OCI-LY1 (cell line): ENCODE measurements around the gene IGFBP5.

Experiments
- H2AFZ ChIP-seq: fragments of 200-600 bp; sonication (generic), shearing (Covaris generic); 2 replicates; pipeline ENCODE4 v1.6.0; 2014; ENCODE audit warnings: antibody characterized with exemption, mild to moderate bottlenecking, low read length
- H3F3A ChIP-seq: fragments of 200-600 bp; sonication (generic), shearing (Covaris generic); 2 replicates; pipeline ENCODE4 v1.6.0; 2014; ENCODE audit warnings: mild to moderate bottlenecking, antibody characterized with exemption, low read length, moderate library complexity; ENCODE audit not compliant: insufficient read depth
- H3K27ac ChIP-seq: fragments of 200-600 bp; sonication (generic); 2 replicates; pipeline ENCODE4 v1.5.1; 2014; ENCODE audit warnings: low read length, mixed run types, mild to moderate bottlenecking, low read depth; ENCODE audit not compliant: poor library complexity, severe bottlenecking
- H3K27me3 ChIP-seq: fragments of 200-600 bp; sonication (generic); 2 replicates; pipeline ENCODE4 v1.6.0; 2014; ENCODE audit warnings: antibody characterized with exemption, mild to moderate bottlenecking, low read length, moderate library complexity; ENCODE audit not compliant: insufficient read depth
- H3K36me3 ChIP-seq: fragments of 200-600 bp; sonication (generic); 2 replicates; pipeline ENCODE4 v1.6.1; 2014; ENCODE audit warnings: mild to moderate bottlenecking, antibody characterized with exemption, low read length, moderate library complexity, mixed read lengths; ENCODE audit not compliant: insufficient read depth
- H3K4me1 ChIP-seq: fragments of 200-600 bp; sonication (generic); 2 replicates; pipeline ENCODE4 v1.5.1; 2014; ENCODE audit warnings: mild to moderate bottlenecking, low read length, moderate library complexity; ENCODE audit not compliant: insufficient read depth, severe bottlenecking
- H3K4me2 ChIP-seq: fragments of 200-600 bp; sonication (generic), shearing (Covaris generic); 2 replicates; pipeline ENCODE4 v1.6.1; 2014; ENCODE audit warnings: low read length
- H3K4me3 ChIP-seq: fragments of 200-600 bp; sonication (generic); 2 replicates; pipeline ENCODE4 v1.5.1; 2014; ENCODE audit warnings: low read length, low read depth, mild to moderate bottlenecking, mixed read lengths; ENCODE audit not compliant: poor library complexity, severe bottlenecking
- H3K79me2 ChIP-seq: fragments of 200-600 bp; shearing (Covaris generic); 2 replicates; pipeline ENCODE4 v1.6.1; 2016; ENCODE audit warnings: mixed run types, low read length, mixed read lengths; ENCODE audit not compliant: insufficient read depth
- H3K9ac ChIP-seq: fragments of 200-600 bp; sonication (generic), shearing (Covaris generic); 2 replicates; pipeline ENCODE4 v1.6.1; 2014; ENCODE audit warnings: mild to moderate bottlenecking, low read length, mixed read lengths
- H3K9me2 ChIP-seq: fragments of 200-600 bp; sonication (generic), shearing (Covaris generic); 2 replicates; pipeline ENCODE4 v1.6.1; 2014; ENCODE audit warnings: low read depth, mild to moderate bottlenecking, low read length, mixed read lengths
- H3K9me3 ChIP-seq: fragments of 200-600 bp; shearing (Covaris generic); 2 replicates; pipeline ENCODE4 v1.6.1; 2014; ENCODE audit warnings: low read length, mixed read lengths
- H4K20me1 ChIP-seq: fragments of 200-600 bp; sonication (generic), shearing (Covaris generic); 2 replicates; pipeline ENCODE4 v1.6.0; 2016; ENCODE audit warnings: mild to moderate bottlenecking, low read length; ENCODE audit not compliant: insufficient read depth
- EZH2 ChIP-seq: fragments of 200-600 bp; sonication (generic), shearing (Covaris generic); IDR thresholded peaks from 2 replicates; pipeline ENCODE4 v1.8.0; 2017; ENCODE audit warnings: borderline replicate concordance, mixed run types, mild to moderate bottlenecking, antibody characterized with exemption, low read length, moderate library complexity, mixed read lengths
- TF ChIP-seq, protein P1 (sequence below): fragments of 200-600 bp; sonication (generic), shearing (Covaris generic); IDR thresholded peaks from 2 replicates; pipeline ENCODE4 v1.5.1; 2017; ENCODE audit warnings: mild to moderate bottlenecking, antibody characterized with exemption, low read length, moderate library complexity, mixed read lengths

Gene IGFBP5

DNA sequence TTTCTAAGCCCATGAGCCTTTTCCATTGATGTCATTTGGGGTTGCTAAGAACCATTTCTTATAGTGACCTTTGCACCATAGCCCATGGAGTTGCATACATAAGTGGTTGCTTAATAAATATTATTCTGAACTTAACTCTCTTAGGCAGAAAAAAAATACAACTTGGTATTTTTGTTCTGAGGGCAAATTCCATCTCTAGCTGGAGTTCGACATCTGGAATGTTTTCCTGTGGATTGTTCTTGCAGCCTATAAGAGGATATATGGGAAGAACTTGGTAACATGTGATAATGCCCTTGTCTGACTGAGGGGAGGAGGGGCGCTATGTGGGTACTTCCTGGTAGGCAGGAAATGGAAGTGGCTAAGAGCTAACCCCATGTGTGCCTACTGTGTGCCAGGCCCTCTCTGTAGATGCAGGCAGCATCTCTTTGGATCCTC, 41.4 kb downstream of the IGFBP5 start:
- H3K4me1 ChIP-seq = no peaks in the 10 kb centered on the region
- TF ChIP-seq EZH2 = no peak
- TF ChIP-seq, protein P1, sequence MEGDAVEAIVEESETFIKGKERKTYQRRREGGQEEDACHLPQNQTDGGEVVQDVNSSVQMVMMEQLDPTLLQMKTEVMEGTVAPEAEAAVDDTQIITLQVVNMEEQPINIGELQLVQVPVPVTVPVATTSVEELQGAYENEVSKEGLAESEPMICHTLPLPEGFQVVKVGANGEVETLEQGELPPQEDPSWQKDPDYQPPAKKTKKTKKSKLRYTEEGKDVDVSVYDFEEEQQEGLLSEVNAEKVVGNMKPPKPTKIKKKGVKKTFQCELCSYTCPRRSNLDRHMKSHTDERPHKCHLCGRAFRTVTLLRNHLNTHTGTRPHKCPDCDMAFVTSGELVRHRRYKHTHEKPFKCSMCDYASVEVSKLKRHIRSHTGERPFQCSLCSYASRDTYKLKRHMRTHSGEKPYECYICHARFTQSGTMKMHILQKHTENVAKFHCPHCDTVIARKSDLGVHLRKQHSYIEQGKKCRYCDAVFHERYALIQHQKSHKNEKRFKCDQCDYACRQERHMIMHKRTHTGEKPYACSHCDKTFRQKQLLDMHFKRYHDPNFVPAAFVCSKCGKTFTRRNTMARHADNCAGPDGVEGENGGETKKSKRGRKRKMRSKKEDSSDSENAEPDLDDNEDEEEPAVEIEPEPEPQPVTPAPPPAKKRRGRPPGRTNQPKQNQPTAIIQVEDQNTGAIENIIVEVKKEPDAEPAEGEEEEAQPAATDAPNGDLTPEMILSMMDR = no peak
- H3K36me3 ChIP-seq = no peaks in the 10 kb centered on the region
- H3K79me2 ChIP-seq = no peaks in the 10 kb centered on the region
- no peak overlapping the region for H3K4me3 ChIP-seq
- no peaks in the 10 kb centered on the region for H3K9me3 ChIP-seq
- no peaks in the 10 kb centered on the region for H4K20me1 ChIP-seq
- H3K27ac ChIP-seq = no peak overlapping the region
- H3K27me3 ChIP-seq = no peaks in the 10 kb centered on the region
- H3F3A ChIP-seq = no peaks in the 10 kb centered on the region
- H3K9me2 ChIP-seq = no peaks in the 10 kb centered on the region
- H2AFZ ChIP-seq = no peak overlapping the region
- no peak overlapping the region for H3K9ac ChIP-seq
- H3K4me2 ChIP-seq = no peak overlapping the region

DNA sequence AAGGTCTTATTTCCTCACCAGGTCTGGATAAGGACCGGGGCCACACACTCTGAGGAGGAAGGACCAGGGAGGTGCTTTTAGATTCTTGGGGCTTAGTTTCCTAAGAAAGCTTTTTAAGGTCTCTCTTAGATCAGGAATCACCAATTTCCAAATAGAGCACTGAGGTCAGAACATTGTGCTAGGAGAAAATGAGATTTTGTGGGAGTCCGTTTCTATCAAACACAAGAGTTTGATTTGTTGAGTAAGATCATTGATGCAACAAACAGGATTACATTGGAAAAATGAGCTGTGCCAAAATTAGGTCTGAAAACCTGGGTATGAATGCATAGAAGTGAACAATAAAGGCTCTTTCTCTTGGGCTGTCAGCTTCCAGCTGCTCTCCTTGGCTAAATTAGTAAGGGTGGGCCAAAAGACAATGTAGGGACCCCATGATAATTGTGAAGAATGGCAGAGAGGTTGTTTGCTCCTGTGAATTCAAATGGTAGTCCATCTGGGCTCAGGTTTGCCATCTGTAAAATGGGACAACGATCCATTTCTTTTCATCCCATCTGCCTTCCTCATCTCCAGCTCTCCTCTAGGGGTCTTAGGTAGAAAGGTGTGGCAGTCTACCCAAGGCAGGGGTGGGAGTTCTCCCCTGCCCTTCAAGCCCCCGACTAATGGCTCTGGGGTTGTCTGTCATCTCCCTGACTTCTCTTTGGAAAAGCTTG, 42.1 kb downstream of the IGFBP5 start:
- Histone ChIP-seq H4K20me1 (no peaks in the 10 kb centered on the region), H2AFZ (no peak overlapping the region), H3K4me3 (no peak overlapping the region), H3K27ac (no peak overlapping the region), H3K9ac (no peak overlapping the region), H3K27me3 (no peaks in the 10 kb centered on the region), H3K36me3 (no peaks in the 10 kb centered on the region), H3K9me3 (no peaks in the 10 kb centered on the region), H3K4me1 (no peaks in the 10 kb centered on the region), H3F3A (no peaks in the 10 kb centered on the region), H3K79me2 (no peaks in the 10 kb centered on the region), H3K4me2 (no peak overlapping the region), H3K9me2 (no peaks in the 10 kb centered on the region)
- TF ChIP-seq EZH2 = no peak
- TF ChIP-seq, protein P1 = no peak

DNA sequence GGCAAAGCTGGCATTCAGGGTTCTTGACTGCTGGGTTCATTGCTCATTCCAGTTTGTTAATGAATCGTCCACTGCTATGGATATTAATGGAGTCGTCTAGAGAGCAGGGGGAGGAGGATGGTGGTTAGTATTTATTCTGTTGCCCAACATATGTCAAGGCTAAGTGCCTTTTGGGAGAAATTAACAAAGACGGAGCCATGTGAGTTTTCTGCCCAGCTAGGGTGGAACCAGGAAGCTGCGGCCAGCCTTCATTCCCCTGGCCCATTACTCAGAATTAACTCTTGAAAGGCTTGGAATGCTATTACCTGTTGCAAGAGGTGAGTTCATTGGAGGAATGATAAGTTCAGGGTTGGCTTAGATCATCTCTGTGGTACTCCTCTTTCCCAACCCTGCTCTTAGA, 42.8 kb downstream of the IGFBP5 start:
- no peak overlapping the region for H3K9ac ChIP-seq
- no peak overlapping the region for H3K4me3 ChIP-seq
- no peak overlapping the region for H2AFZ ChIP-seq
- H3K79me2 ChIP-seq = no peaks in the 10 kb centered on the region
- H3K4me2 ChIP-seq = no peak overlapping the region
- H3K4me1 ChIP-seq = no peaks in the 10 kb centered on the region
- no peaks in the 10 kb centered on the region for H3K36me3 ChIP-seq
- H4K20me1 ChIP-seq = no peaks in the 10 kb centered on the region
- H3K27me3 ChIP-seq = no peaks in the 10 kb centered on the region
- no peaks in the 10 kb centered on the region for H3K9me3 ChIP-seq
- no peaks in the 10 kb centered on the region for H3K9me2 ChIP-seq
- TF ChIP-seq, protein P1 = no peak
- no peak for TF ChIP-seq EZH2
- no peak overlapping the region for H3K27ac ChIP-seq
- H3F3A ChIP-seq = no peaks in the 10 kb centered on the region
